HepG2 (cell line): ENCODE data around the gene CD151. TPM values are rescaled to one million over a fixed set of nuclear protein-coding genes. Genes with fewer than 3 reads are reported as not detected.

Experiments used
- BCL3 ChIP-seq: sonication (generic); formaldehyde crosslinking; IDR thresholded peaks from 2 replicates; pipeline ENCODE4 v1.5.1; 2020; ENCODE audit warnings: mild to moderate bottlenecking, missing genetic modification reagents, moderate library complexity
- CAMTA2 ChIP-seq: sonication (generic); formaldehyde crosslinking; IDR thresholded peaks from 2 replicates; pipeline ENCODE4 v1.4.0; 2020; ENCODE audit warnings: mild to moderate bottlenecking, missing genetic modification reagents, borderline replicate concordance
- GABPB1 ChIP-seq: IDR thresholded peaks from 2 replicates; pipeline ENCODE4 v1.6.1; 2016; ENCODE audit warnings: mild to moderate bottlenecking, missing genetic modification reagents, moderate library complexity, missing compliant biosample characterization
- KDM1A ChIP-seq: IDR thresholded peaks from 2 replicates; pipeline ENCODE4 v1.6.1; 2016; ENCODE audit warnings: missing compliant biosample characterization
- NFIB ChIP-seq: sonication (generic); formaldehyde crosslinking; IDR thresholded peaks from 2 replicates; pipeline ENCODE4 v1.9.0; 2021; ENCODE audit warnings: missing genetic modification reagents, mild to moderate bottlenecking, borderline replicate concordance
- PLSCR1 ChIP-seq: sonication (generic); formaldehyde crosslinking; IDR thresholded peaks from 2 replicates; pipeline ENCODE4 v1.5.0; 2020; ENCODE audit warnings: missing genetic modification reagents, mild to moderate bottlenecking, borderline replicate concordance
- SALL2 ChIP-seq: sonication (generic); formaldehyde crosslinking; IDR thresholded peaks from 2 replicates; pipeline ENCODE4 v1.8.1; 2023; ENCODE audit warnings: mild to moderate bottlenecking, missing genetic modification reagents, inconsistent platforms
- TBX2 ChIP-seq: sonication (generic); formaldehyde crosslinking; IDR thresholded peaks from 2 replicates; pipeline ENCODE4 v1.5.0; 2020; ENCODE audit warnings: missing genetic modification reagents, mild to moderate bottlenecking, borderline replicate concordance
- THRA ChIP-seq: sonication (generic); formaldehyde crosslinking; IDR thresholded peaks from 2 replicates; pipeline ENCODE4 v1.4.0; 2020; ENCODE audit warnings: missing genetic modification reagents, borderline replicate concordance
- ZBTB14 ChIP-seq: sonication (generic); formaldehyde crosslinking; IDR thresholded peaks from 2 replicates; pipeline ENCODE4 v1.4.0; 2020; ENCODE audit warnings: missing genetic modification reagents
- ZBTB21 ChIP-seq: sonication (generic); formaldehyde crosslinking; IDR thresholded peaks from 2 replicates; pipeline ENCODE4 v1.4.0; 2020; ENCODE audit warnings: missing genetic modification reagents
- ZFP91 ChIP-seq: sonication (generic); formaldehyde crosslinking; IDR thresholded peaks from 2 replicates; pipeline ENCODE4 v1.9.0; 2022; ENCODE audit warnings: missing genetic modification reagents, mild to moderate bottlenecking, borderline replicate concordance
- ZMYM2 ChIP-seq: sonication (generic); formaldehyde crosslinking; IDR thresholded peaks from 2 replicates; pipeline ENCODE4 v1.8.0; 2022; ENCODE audit warnings: mild to moderate bottlenecking, missing genetic modification reagents
- ZNF607 ChIP-seq: sonication (generic); formaldehyde crosslinking; IDR thresholded peaks from 2 replicates; pipeline ENCODE4 v1.5.1; 2020; ENCODE audit warnings: missing genetic modification reagents, mild to moderate bottlenecking, borderline replicate concordance
- ZNF644 ChIP-seq: IDR thresholded peaks from 2 replicates; pipeline ENCODE4 v1.6.1; 2016; ENCODE audit warnings: low read depth
- ZNF670 ChIP-seq: sonication (generic); formaldehyde crosslinking; IDR thresholded peaks from 2 replicates; pipeline ENCODE4 v1.8.0; 2022; ENCODE audit warnings: mild to moderate bottlenecking, missing genetic modification reagents, borderline replicate concordance
- ZNF761 ChIP-seq: sonication (generic); formaldehyde crosslinking; conservative IDR thresholded peaks from 2 replicates; pipeline ENCODE4 v1.4.0; 2020; ENCODE audit warnings: mild to moderate bottlenecking, missing genetic modification reagents
- ZNF850 ChIP-seq: sonication (generic); formaldehyde crosslinking; conservative IDR thresholded peaks from 2 replicates; pipeline ENCODE4 v1.9.0; 2021; ENCODE audit warnings: mild to moderate bottlenecking, missing genetic modification reagents
- ZNF891 ChIP-seq: sonication (generic); formaldehyde crosslinking; IDR thresholded peaks from 2 replicates; pipeline ENCODE4 v1.5.0; 2020; ENCODE audit warnings: mild to moderate bottlenecking, missing genetic modification reagents
- polyA plus RNA-seq, 8 experiments: library from polyadenylated mRNA; depleted of rRNA in 3 of 8; stranded (reverse) in 7 of 8; unstranded in 1 of 8; fragments of >200 nt; fragmentation: Illumina TruSeq in 4 of 8; extraction: Trizol in 4 of 8; gene quantifications; 2 replicates each; pipeline versions ENCODE4 v1.2.1 to v1.2.3, GENCODE V29; 2011 to 2016; ENCODE audit warnings: low read depth in 4 of 8, missing spikeins in 1 of 8, mixed read lengths in 1 of 8; ENCODE audit not compliant: insufficient read depth in 1 of 8
- total RNA-seq, 5 experiments: library from RNA; depleted of rRNA; stranded (reverse); fragments of >200 nt; fragmentation: Illumina TruSeq; extraction: Trizol; gene quantifications; 2 replicates each; pipeline ENCODE4 v1.2.3, GENCODE V29; 2016; ENCODE audit warnings: low read depth in 1 of 5

The CD151 gene
- total and polyA plus RNA-seq, 2 of the 13 experiments (the other 11 are each of a cell fraction or from before 2014, with no cell fraction given), result 125 to 197 TPM

GRCh38 chr11:832529-833113, at the start of gene CD151 (continued):
- TF ChIP-seq KDM1A (CRISPR knock-in tag) (no peak), ZFP91 (CRISPR knock-in tag) (no peak), ZNF607 (CRISPR knock-in tag) (no peak), NFIB (CRISPR knock-in tag) (no peak), ZMYM2 (CRISPR knock-in tag) (no peak), GABPB1 (CRISPR knock-in tag) (peak; percentile 15; the same call in 1 of the 2 replicates), ZBTB14 (no peak), ZNF761 (no peak), BCL3 (no peak), TBX2 (CRISPR knock-in tag) (0 out of 2 replicates have a peak, but pooled peaks have one; percentile 9), ZNF644 (CRISPR knock-in tag) (no peak), SALL2 (CRISPR knock-in tag) (no peak), ZNF891 (CRISPR knock-in tag) (no peak; the same call in 1 of the 2 replicates), ZNF670 (CRISPR knock-in tag) (no peak), THRA (CRISPR knock-in tag) (no peak), PLSCR1 (CRISPR knock-in tag) (no peak), ZBTB21 (no peak), ZNF850 (CRISPR knock-in tag) (0 out of 2 replicates have a peak, but pooled peaks have one; percentile 29), CAMTA2 (no peak)
